CD4-positive, alpha-beta memory T cell (primary cell): ENCODE results near the gene CDV3. TPM values are rescaled to one million over a fixed set of nuclear protein-coding genes. Genes with fewer than 3 reads are reported as not detected.
"Not testable (repeated sequence)": the region's sequence is repeated elsewhere in the genome, so short reads cannot be mapped to it uniquely, and the experiment has no call there.

Experiments used
- CTCF ChIA-PET: fragments of 350-600 bp; sonication (Branson Sonifier 250); formaldehyde crosslinking; loops from one replicate; lab custom pipeline; 2021; ENCODE audit warnings: inconsistent platforms; ENCODE audit not compliant: partially characterized antibody; lab: Charles Lee
- POLR2A ChIA-PET: fragments of 350-600 bp; sonication (Branson Sonifier 250); formaldehyde crosslinking; loops from one replicate; lab custom pipeline; 2021; ENCODE audit not compliant: partially characterized antibody; lab: Charles Lee
- DNase-seq, 5 donors: peaks; one replicate each; pipeline versions ENCODE4 v3.0.0 to v3.0.0-alpha.2; 2020 to 2022; ENCODE audit warnings: mixed read lengths in 1 of 5
- H3K27ac ChIP-seq: one replicate; pipeline ENCODE4 v1.7.0; 2013; ENCODE audit warnings: low read depth, low read length
- H3K27me3 ChIP-seq: 2 replicates; pipeline ENCODE4 v1.7.0; 2013; ENCODE audit warnings: mild to moderate bottlenecking, low read length, moderate library complexity; ENCODE audit not compliant: insufficient read depth
- H3K36me3 ChIP-seq: 2 replicates; pipeline ENCODE4 v1.7.0; 2013; ENCODE audit warnings: mild to moderate bottlenecking, low read length, moderate library complexity; ENCODE audit not compliant: insufficient read depth
- H3K4me1 ChIP-seq: 2 replicates; pipeline ENCODE4 v1.7.0; 2013; ENCODE audit warnings: mild to moderate bottlenecking, low read length, moderate library complexity; ENCODE audit not compliant: insufficient read depth
- H3K4me3 ChIP-seq, 2 donors: one replicate each; pipeline ENCODE4 v1.7.0; 2013; ENCODE audit warnings: low read length in 2 of 2, mild to moderate bottlenecking in 1 of 2
- H3K9me3 ChIP-seq, 2 donors: one replicate each; pipeline ENCODE4 v1.7.0; 2013; ENCODE audit warnings: low read length in 2 of 2, control low read depth in 1 of 2; ENCODE audit not compliant: control insufficient read depth in 1 of 2
- H3K27ac Mint-ChIP-seq, 7 donors: one replicate each; pipeline ENCODE4 v1.8.0; 2020 to 2021; ENCODE audit warnings: mixed read lengths in 7 of 7, mild to moderate bottlenecking in 6 of 7, inconsistent platforms in 3 of 7, moderate library complexity in 3 of 7
- H3K27me3 Mint-ChIP-seq, 2 donors: one replicate each; pipeline ENCODE4 v1.8.0; 2020 to 2021; ENCODE audit warnings: mixed read lengths in 2 of 2
- H3K36me3 Mint-ChIP-seq, 2 donors: one replicate each; pipeline ENCODE4 v1.8.0; 2020 to 2021; ENCODE audit warnings: mixed read lengths in 2 of 2, inconsistent platforms in 1 of 2, mild to moderate bottlenecking in 1 of 2
- H3K4me1 Mint-ChIP-seq, 4 donors: one replicate each; pipeline ENCODE4 v1.8.0; 2020 to 2021; ENCODE audit warnings: mixed read lengths in 4 of 4, mild to moderate bottlenecking in 1 of 4
- H3K4me3 Mint-ChIP-seq, 8 donors: one replicate each; pipeline ENCODE4 v1.8.0; 2020 to 2021; ENCODE audit warnings: mixed read lengths in 8 of 8, mild to moderate bottlenecking in 7 of 8, moderate library complexity in 6 of 8, inconsistent platforms in 3 of 8
- H3K9me3 Mint-ChIP-seq, 8 donors: one replicate each; pipeline ENCODE4 v1.8.0; 2020 to 2021; ENCODE audit warnings: mixed read lengths in 8 of 8, mild to moderate bottlenecking in 5 of 8, inconsistent platforms in 3 of 8, moderate library complexity in 1 of 8
- intact Hi-C: fragments of 100-400 bp; cut with micrococcal nuclease; formaldehyde crosslinking; loops from one replicate; pipeline ENCODE4 v1.15.1; 2023
- polyA plus RNA-seq, 2 donors: library from polyadenylated mRNA; unstranded; fragments of 300-500 nt; fragmentation: Illumina TruSeq; gene quantifications; one replicate each; pipeline ENCODE4 v1.2.3, GENCODE V29; 2021
- total RNA-seq, 2 experiments: library from RNA; stranded (reverse); gene quantifications; one replicate each; pipeline ENCODE4 v1.2.3, GENCODE V29; 2021

CDV3 gene
- total and polyA plus RNA-seq, 4 experiments from 2014 or later = 33.5 to 212 (median 144) TPM

DNA sequence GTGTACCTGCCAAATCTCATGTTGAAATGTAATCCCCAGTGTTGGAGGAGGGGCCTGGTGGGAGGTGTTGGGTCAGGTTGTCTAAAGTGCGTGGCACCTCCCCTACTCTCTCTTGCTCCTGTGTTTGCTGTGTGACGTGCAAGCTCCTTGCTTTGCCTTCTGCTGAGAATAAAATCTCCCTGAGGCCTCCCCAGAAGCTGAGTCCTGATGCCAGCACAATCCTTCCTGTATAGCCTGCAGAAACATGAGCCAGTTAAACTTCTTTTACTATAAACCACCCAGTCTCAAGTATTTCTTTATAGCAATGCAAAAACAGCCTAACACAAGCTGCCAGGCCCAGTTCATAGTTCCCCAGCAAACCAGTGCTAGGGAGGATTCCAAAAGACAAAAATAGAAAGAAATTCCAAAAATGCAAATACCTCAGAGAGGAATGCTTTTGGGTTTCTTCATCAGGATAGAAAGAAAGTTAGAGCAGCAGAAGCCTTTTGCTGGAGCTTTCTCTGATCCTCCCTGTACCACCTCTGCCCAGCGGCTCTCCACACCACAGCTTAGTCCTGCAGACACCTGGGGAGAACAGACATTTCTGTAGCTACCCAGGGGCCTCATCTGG lies 25.9 kb upstream of the CDV3 start:
- no peak overlapping the region for H3K4me3 ChIP-seq
- H3K9me3 ChIP-seq = no peaks in the 10 kb centered on the region
- Mint-ChIP-seq H3K27ac (peak overlapping the region in 1 of 7 donors; percentile 44), H3K4me1 (no peaks in the 10 kb centered on the region), H3K36me3 (no peaks in the 10 kb centered on the region), H3K9me3 (peaks cover 0 to 1% (median 0%) of the 10 kb centered on the region in 8 donors), H3K4me3 (no peak overlapping the region), H3K27me3 (no peaks in the 10 kb centered on the region)
- no peaks in the 10 kb centered on the region for H3K36me3 ChIP-seq
- H3K27me3 ChIP-seq = no peaks in the 10 kb centered on the region
- ChIA-PET CTCF (interaction anchor here (0.8 to 1.5 kb wide), 4 partner anchors 16 to 59 kb away, joined by 3 read pairs; no protein-coding TSS in a partner anchor), POLR2A (interaction anchor here (1.3 kb wide), 1 partner anchor 26 kb away, joined by 4 read pairs; no protein-coding TSS in a partner anchor)
- H3K27ac ChIP-seq = no peak overlapping the region
- no peak for DNase-seq
- no peaks in the 10 kb centered on the region for H3K4me1 ChIP-seq
- intact Hi-C loops = no loop called here

DNA sequence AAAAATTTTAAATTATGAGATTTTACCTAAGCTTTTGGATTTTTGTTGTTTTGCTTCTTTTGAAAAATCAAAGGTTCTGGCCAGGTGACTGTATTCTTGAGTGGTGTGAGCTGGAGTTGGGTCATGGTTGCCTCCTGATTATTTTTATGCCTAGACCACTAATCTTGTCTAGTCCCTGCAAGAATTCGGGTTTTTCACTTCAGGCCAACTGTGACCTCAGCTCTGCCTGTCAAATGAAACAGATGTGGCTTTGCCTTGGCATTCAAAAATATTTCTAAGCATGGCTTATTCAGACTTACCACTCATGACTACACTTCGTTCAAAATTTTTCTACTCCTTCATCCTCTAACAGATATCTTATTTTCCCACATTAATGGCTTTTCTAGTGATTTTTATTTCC lies 25.4 kb upstream of the CDV3 start:
- Mint-ChIP-seq H3K36me3 (no peaks in the 10 kb centered on the region), H3K4me1 (no peaks in the 10 kb centered on the region), H3K9me3 (peaks cover 0 to 2% (median 0%) of the 10 kb centered on the region in 8 donors), H3K27me3 (no peaks in the 10 kb centered on the region), H3K27ac (no peak overlapping the region), H3K4me3 (no peak overlapping the region)
- Histone ChIP-seq H3K4me1 (no peaks in the 10 kb centered on the region), H3K27me3 (no peaks in the 10 kb centered on the region), H3K36me3 (no peaks in the 10 kb centered on the region), H3K9me3 (no peaks in the 10 kb centered on the region), H3K27ac (no peak overlapping the region), H3K4me3 (no peak overlapping the region)
- DNase-seq = no peak
- ChIA-PET POLR2A (interaction anchor here (1.3 kb wide), 1 partner anchor 25 kb away, joined by 4 read pairs; no protein-coding TSS in a partner anchor), CTCF (interaction anchor here (0.8 to 1.5 kb wide), 3 partner anchors 15 to 59 kb away, joined by 3 read pairs; no protein-coding TSS in a partner anchor)
- intact Hi-C loops = no loop called here

DNA sequence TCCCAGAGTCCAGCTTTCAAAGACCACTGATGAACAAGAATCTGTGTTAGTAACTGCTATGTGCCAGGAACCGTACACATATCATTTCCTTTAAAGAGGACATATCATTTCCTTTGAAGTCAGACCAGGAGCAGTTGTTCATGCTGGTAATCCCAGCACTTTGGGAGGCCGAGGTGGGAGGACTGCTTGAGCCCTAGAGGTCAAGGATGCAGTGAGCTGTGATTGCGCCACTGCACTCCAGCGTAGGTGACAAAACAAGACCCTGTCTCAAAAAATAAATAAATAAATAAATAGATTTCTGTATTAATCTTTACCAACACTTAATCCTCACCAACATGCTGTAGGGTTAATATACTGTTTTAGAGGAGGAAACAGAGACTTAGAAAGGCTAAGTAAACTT lies 23.9 kb upstream of the CDV3 start:
- CTCF ChIA-PET = no interaction called here
- H3K9me3 Mint-ChIP-seq = peaks cover 0 to 2% (median 0%) of the 10 kb centered on the region in 8 donors

DNA sequence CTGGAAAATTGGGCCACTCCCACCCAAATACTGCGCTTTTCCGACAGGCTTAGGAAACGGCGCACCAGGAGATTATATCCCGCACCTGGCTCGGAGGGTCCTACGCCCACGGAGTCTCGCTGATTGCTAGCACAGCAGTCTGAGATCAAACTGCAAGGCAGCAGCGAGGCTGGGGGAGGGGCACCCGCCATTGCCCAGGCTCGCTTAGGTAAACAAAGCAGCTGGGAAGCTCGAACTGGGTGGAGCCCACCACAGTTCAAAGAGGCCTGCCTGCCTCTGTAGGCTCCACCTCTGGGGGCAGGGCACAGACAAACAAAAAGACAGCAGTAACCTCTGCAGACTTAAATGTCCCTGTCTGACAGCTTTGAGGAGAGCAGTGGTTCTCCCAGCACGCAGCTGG lies 21.9 kb upstream of the CDV3 start:
- POLR2A ChIA-PET, H3K9me3 ChIP-seq, H3K36me3 ChIP-seq, H3K36me3 Mint-ChIP-seq, DNase-seq, H3K27ac ChIP-seq, intact Hi-C loops, H3K27ac Mint-ChIP-seq, H3K9me3 Mint-ChIP-seq, H3K4me1 Mint-ChIP-seq, H3K4me1 ChIP-seq, H3K27me3 Mint-ChIP-seq, H3K4me3 ChIP-seq, H3K27me3 ChIP-seq, H3K4me3 Mint-ChIP-seq: not testable (repeated sequence)
- CTCF ChIA-PET = interaction anchor here (0.7 kb wide), 1 partner anchor 1145 kb away, joined by 3 read pairs; no protein-coding TSS in a partner anchor

More for the DNA sequence above, 23.9 kb upstream of the CDV3 start:
- Histone ChIP-seq H3K27me3 (no peaks in the 10 kb centered on the region), H3K9me3 (no peaks in the 10 kb centered on the region), H3K36me3 (no peaks in the 10 kb centered on the region), H3K4me1 (no peaks in the 10 kb centered on the region), H3K27ac (no peak overlapping the region), H3K4me3 (no peak overlapping the region)
- Mint-ChIP-seq H3K4me3 (no peak overlapping the region), H3K4me1 (no peaks in the 10 kb centered on the region), H3K36me3 (no peaks in the 10 kb centered on the region), H3K27me3 (no peaks in the 10 kb centered on the region), H3K27ac (no peak overlapping the region)
- intact Hi-C loops = no loop called here
- DNase-seq = no peak
- POLR2A ChIA-PET = no interaction called here

DNA sequence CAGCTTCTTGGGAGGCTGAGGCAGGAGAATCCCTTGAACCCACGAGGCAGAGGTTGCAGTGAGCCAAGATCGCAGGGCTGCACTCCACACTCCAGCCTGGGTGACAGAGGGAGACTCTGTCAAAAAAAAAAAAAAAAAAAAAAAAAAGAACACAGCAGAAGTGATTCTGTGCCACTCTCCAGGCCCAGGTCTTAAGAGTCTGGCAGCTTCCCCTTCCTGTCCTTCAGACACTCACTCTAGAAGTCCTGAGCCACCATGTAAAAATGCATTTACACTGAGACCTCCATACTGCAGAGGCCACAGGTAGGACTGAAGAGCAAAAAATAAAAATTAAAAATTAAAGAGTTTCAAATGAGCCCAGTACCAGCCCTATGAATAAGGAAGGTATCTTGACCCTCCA lies 11.8 kb upstream of the CDV3 start:
- CTCF ChIA-PET = interaction anchor here (0.7 kb wide), 1 partner anchor 9 kb away, joined by 4 read pairs; no protein-coding TSS in a partner anchor

DNA sequence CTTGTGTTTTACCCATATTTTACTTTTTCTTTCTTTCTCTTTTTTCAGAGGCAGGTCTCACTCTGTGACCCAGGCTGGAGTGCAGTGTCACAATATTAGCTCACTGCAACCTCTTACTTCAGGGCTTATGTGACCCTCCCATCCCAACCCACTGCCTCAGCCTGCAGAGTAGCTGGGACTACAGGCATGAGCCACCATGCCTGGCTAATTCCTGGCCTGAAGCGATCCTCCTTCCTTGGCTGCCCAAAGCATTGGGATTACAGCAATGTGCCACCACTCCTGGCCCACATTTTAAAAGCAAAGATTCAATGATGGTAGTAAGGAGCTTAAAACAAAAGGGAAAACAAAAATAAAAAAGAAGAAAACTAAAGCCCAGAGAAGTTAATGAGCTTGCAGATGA lies 11.1 kb upstream of the CDV3 start:
- no peak overlapping the region for H3K27ac ChIP-seq
- H3K9me3 ChIP-seq = no peaks in the 10 kb centered on the region
- no peaks in the 10 kb centered on the region for H3K36me3 ChIP-seq
- H3K4me1 Mint-ChIP-seq = no peaks in the 10 kb centered on the region
- H3K27ac Mint-ChIP-seq = no peak overlapping the region
- intact Hi-C loops = no loop called here
- H3K27me3 Mint-ChIP-seq = no peaks in the 10 kb centered on the region
- no peaks in the 10 kb centered on the region for H3K27me3 ChIP-seq
- H3K9me3 Mint-ChIP-seq = peaks cover 0 to 11% (median under 1%) of the 10 kb centered on the region in 8 donors
- no peak for DNase-seq
- no peak overlapping the region for H3K4me3 Mint-ChIP-seq
- peaks cover 0 to 7% of the 10 kb centered on the region in 2 donors for H3K36me3 Mint-ChIP-seq
- ChIA-PET CTCF (interaction anchor here (0.6 to 2.3 kb wide), 2 partner anchors 10 to 86 kb away, joined by 3 to 10 read pairs; no protein-coding TSS in a partner anchor), POLR2A (interaction anchor here (3.9 kb wide), 1 partner anchor 10 kb away, joined by 17 read pairs; the partner anchor contains the start of gene CDV3)
- H3K4me1 ChIP-seq = no peaks in the 10 kb centered on the region
- no peak overlapping the region for H3K4me3 ChIP-seq

More for the DNA sequence above, 11.8 kb upstream of the CDV3 start:
- Mint-ChIP-seq H3K4me3 (no peak overlapping the region), H3K4me1 (no peaks in the 10 kb centered on the region), H3K27me3 (no peaks in the 10 kb centered on the region), H3K9me3 (peaks cover 0 to 11% (median under 1%) of the 10 kb centered on the region in 8 donors), H3K27ac (no peak overlapping the region), H3K36me3 (peaks cover 0 to 7% of the 10 kb centered on the region in 2 donors)
- no peaks in the 10 kb centered on the region for H3K27me3 ChIP-seq
- intact Hi-C loops = no loop called here
- H3K4me3 ChIP-seq = no peak overlapping the region
- no peaks in the 10 kb centered on the region for H3K36me3 ChIP-seq
- no peak for DNase-seq
- H3K9me3 ChIP-seq = no peaks in the 10 kb centered on the region
- POLR2A ChIA-PET = interaction anchor here (3.9 kb wide), 1 partner anchor 11 kb away, joined by 17 read pairs; the partner anchor contains the start of gene CDV3
- H3K4me1 ChIP-seq = no peaks in the 10 kb centered on the region
- no peak overlapping the region for H3K27ac ChIP-seq

DNA sequence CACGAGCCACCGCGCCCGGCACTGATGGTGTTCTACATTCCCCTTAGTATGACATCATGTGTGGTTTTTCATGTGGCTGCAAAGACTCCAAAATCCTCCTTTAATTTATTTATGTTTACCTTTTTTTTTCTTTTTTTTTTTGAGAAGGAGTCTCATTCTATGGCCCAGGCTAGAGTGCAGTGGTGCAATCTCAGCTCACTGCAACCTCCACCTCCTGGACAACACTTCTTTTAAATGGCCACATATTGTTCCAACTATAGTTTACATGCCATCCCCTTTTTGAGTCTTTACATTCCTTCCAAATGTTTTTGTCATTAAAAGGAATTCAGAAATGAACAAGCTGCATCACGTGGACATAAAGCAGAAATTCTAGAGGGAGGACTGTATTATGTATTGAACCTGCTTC lies 10.3 kb upstream of the CDV3 start:
- intact Hi-C loops = no loop called here
- H3K27ac ChIP-seq = no peak overlapping the region
- H3K4me1 ChIP-seq = no peaks in the 10 kb centered on the region
- Mint-ChIP-seq H3K9me3 (peaks cover 0 to 9% (median under 1%) of the 10 kb centered on the region in 8 donors), H3K36me3 (peaks cover 0 to 6% of the 10 kb centered on the region in 2 donors), H3K27ac (peak overlapping the region in 1 of 7 donors; percentile 60), H3K27me3 (peaks cover 0 to 1% of the 10 kb centered on the region in 2 donors), H3K4me3 (no peak overlapping the region), H3K4me1 (no peaks in the 10 kb centered on the region)
- no peaks in the 10 kb centered on the region for H3K9me3 ChIP-seq
- DNase-seq = no peak
- no peaks in the 10 kb centered on the region for H3K36me3 ChIP-seq
- no peaks in the 10 kb centered on the region for H3K27me3 ChIP-seq
- H3K4me3 ChIP-seq = no peak overlapping the region
- ChIA-PET POLR2A (interaction anchor here (3.9 kb wide), 1 partner anchor 9 kb away, joined by 17 read pairs; the partner anchor contains the start of gene CDV3), CTCF (interaction anchor here (0.6 to 2.3 kb wide), 3 partner anchors 9 to 87 kb away, joined by 3 to 10 read pairs (median 3); no protein-coding TSS in a partner anchor)
